WTC11 (cell line): ENCODE data around the gene SAMD10.
"Not testable (repeated sequence)": the region's sequence is repeated elsewhere in the genome, so short reads cannot be mapped to it uniquely, and the experiment has no call there.

Experiments used
- SP1 ChIP-seq: sonication (generic); formaldehyde crosslinking; conservative IDR thresholded peaks from 2 replicates; pipeline ENCODE4 v1.8.1; 2022; ENCODE audit warnings: missing genetic modification reagents
- TF ChIP-seq, protein P1 (sequence below): fragments of 200-600 bp; IDR thresholded peaks from 2 replicates; pipeline ENCODE4 v1.8.0; 2022; ENCODE audit warnings: antibody characterized with exemption
- TF ChIP-seq, protein P2 (sequence below): sonication (generic); formaldehyde crosslinking; IDR thresholded peaks from 2 replicates; pipeline ENCODE4 v1.8.1; 2023; ENCODE audit warnings: mild to moderate bottlenecking, missing genetic modification reagents

DNA sequence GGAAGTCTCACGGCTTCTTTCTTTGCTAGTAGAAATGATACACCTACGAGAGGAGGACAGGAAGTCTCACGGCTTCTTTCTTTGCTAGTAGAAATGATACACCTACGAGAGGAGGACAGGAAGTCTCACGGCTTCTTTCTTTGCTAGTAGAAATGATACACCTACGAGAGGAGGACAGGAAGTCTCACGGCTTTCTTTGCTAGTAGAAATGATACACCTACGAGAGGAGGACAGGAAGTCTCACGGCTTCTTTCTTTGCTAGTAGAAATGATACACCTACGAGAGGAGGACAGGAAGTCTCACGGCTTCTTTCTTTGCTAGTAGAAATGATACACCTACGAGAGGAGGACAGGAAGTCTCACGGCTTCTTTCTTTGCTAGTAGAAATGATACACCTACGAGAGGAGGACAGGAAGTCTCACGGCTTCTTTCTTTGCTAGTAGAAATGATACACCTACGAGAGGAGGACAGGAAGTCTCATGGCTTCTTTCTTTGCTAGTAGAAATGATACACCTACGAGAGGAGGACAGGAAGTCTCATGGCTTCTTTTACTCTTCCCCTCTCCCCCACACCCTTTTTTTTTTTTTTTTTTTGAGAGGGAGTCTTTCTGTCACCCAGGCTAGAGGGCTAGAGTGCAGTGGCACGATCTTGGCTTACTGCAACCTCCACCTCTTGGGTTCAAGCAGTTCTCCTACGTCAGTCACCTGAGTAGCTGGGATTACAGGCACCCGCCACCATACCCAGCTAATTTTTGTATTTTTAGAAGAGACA, 33.1 kb upstream of the SAMD10 start:
- not testable (repeated sequence) for TF ChIP-seq SP1 (CRISPR knock-in tag)
- TF ChIP-seq, protein P1, sequence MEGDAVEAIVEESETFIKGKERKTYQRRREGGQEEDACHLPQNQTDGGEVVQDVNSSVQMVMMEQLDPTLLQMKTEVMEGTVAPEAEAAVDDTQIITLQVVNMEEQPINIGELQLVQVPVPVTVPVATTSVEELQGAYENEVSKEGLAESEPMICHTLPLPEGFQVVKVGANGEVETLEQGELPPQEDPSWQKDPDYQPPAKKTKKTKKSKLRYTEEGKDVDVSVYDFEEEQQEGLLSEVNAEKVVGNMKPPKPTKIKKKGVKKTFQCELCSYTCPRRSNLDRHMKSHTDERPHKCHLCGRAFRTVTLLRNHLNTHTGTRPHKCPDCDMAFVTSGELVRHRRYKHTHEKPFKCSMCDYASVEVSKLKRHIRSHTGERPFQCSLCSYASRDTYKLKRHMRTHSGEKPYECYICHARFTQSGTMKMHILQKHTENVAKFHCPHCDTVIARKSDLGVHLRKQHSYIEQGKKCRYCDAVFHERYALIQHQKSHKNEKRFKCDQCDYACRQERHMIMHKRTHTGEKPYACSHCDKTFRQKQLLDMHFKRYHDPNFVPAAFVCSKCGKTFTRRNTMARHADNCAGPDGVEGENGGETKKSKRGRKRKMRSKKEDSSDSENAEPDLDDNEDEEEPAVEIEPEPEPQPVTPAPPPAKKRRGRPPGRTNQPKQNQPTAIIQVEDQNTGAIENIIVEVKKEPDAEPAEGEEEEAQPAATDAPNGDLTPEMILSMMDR: not testable (repeated sequence)
- TF ChIP-seq, protein P2, sequence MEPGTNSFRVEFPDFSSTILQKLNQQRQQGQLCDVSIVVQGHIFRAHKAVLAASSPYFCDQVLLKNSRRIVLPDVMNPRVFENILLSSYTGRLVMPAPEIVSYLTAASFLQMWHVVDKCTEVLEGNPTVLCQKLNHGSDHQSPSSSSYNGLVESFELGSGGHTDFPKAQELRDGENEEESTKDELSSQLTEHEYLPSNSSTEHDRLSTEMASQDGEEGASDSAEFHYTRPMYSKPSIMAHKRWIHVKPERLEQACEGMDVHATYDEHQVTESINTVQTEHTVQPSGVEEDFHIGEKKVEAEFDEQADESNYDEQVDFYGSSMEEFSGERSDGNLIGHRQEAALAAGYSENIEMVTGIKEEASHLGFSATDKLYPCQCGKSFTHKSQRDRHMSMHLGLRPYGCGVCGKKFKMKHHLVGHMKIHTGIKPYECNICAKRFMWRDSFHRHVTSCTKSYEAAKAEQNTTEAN (CRISPR knock-in tag): not testable (repeated sequence)
